WERI-Rb-1 (cell line): ENCODE data around the gene TM9SF4.

Experiments used
- DNase-seq: peaks from one replicate; pipeline ENCODE4 v3.0.0-alpha.2; 2020
- H3K27ac ChIP-seq: fragments of 250-450 bp; sonication (Bioruptor Pico); 2 replicates; pipeline ENCODE4 v1.5.1; 2020; ENCODE audit warnings: mild to moderate bottlenecking, moderate library complexity
- H3K27me3 ChIP-seq: fragments of 250-450 bp; sonication (Bioruptor Pico); 2 replicates; pipeline ENCODE4 v1.5.1; 2021; ENCODE audit warnings: mild to moderate bottlenecking, low read depth, moderate library complexity; ENCODE audit not compliant: insufficient read depth, severe bottlenecking
- H3K36me3 ChIP-seq: fragments of 250-450 bp; sonication (Bioruptor Pico); 2 replicates; pipeline ENCODE4 v1.5.1; 2020; ENCODE audit warnings: mild to moderate bottlenecking, moderate library complexity
- H3K4me3 ChIP-seq: 2 replicates; pipeline ENCODE4 v1.5.1; 2011; ENCODE audit warnings: low read depth, mild to moderate bottlenecking, control low read depth, low read length
- H3K9me3 ChIP-seq: fragments of 250-450 bp; sonication (Bioruptor Pico); 2 replicates; pipeline ENCODE4 v1.5.1; 2021; ENCODE audit warnings: mild to moderate bottlenecking, moderate library complexity; ENCODE audit not compliant: severe bottlenecking
- CTCF ChIP-seq: IDR thresholded peaks from 2 replicates; pipeline ENCODE4 v1.5.1; 2011; ENCODE audit warnings: low read depth, mild to moderate bottlenecking, control low read depth, inconsistent platforms, low read length

TM9SF4 gene

GRCh38 chr20:32201977-32202363 lies 92.5 kb downstream of the TM9SF4 start:
- no peak overlapping the region for H3K4me3 ChIP-seq
- H3K27me3 ChIP-seq = no peaks in the 10 kb centered on the region
- TF ChIP-seq CTCF = no peak
- no peaks in the 10 kb centered on the region for H3K9me3 ChIP-seq
- peaks cover 82% of the 10 kb centered on the region for H3K36me3 ChIP-seq
- DNase-seq = no peak
- no peak overlapping the region for H3K27ac ChIP-seq

GRCh38 chr20:32203356-32204204 lies 94.1 kb downstream of the TM9SF4 start:
- peaks cover 65% of the 10 kb centered on the region for H3K36me3 ChIP-seq
- no peaks in the 10 kb centered on the region for H3K27me3 ChIP-seq
- no peak overlapping the region for H3K4me3 ChIP-seq
- TF ChIP-seq CTCF = no peak
- DNase-seq = peak; percentile 40
- H3K9me3 ChIP-seq = no peaks in the 10 kb centered on the region
- peak overlapping the region; percentile 94 for H3K27ac ChIP-seq

GRCh38 chr20:32204205-32205109 lies 94.9 kb downstream of the TM9SF4 start:
- Histone ChIP-seq H3K27ac (peak overlapping the region; percentile 94), H3K9me3 (no peaks in the 10 kb centered on the region), H3K36me3 (peaks cover 57% of the 10 kb centered on the region), H3K4me3 (peak overlapping the region; percentile 95), H3K27me3 (no peaks in the 10 kb centered on the region)
- no peak for TF ChIP-seq CTCF
- DNase-seq = no peak

GRCh38 chr20:32205110-32205842 lies 95.8 kb downstream of the TM9SF4 start:
- DNase-seq = no peak
- H3K9me3 ChIP-seq = no peaks in the 10 kb centered on the region
- H3K36me3 ChIP-seq = peaks cover 52% of the 10 kb centered on the region
- no peaks in the 10 kb centered on the region for H3K27me3 ChIP-seq
- peak overlapping the region; percentile 95 for H3K4me3 ChIP-seq
- H3K27ac ChIP-seq = peak overlapping the region; percentile 94
- TF ChIP-seq CTCF = no peak

- peak; percentile 44 for DNase-seq
- Histone ChIP-seq H3K4me3 (peak overlapping the region; percentile 95), H3K27ac (peak overlapping the region; percentile 94), H3K27me3 (no peaks in the 10 kb centered on the region), H3K36me3 (peaks cover 48% of the 10 kb centered on the region), H3K9me3 (no peaks in the 10 kb centered on the region)
- TF ChIP-seq CTCF = no peak
Observed at GRCh38 chr20:32205843-32206759, 96.6 kb downstream of the TM9SF4 start.
